ENCODE results near the gene GIGYF2.

Gene GIGYF2

GRCh38 chr2:232809349-232810124 is 112.4 kb downstream of the GIGYF2 start:
- WGBS, 2 experiments (ENCODE audit: insufficient coverage in 2 of 2), result 94 to 100% methylated on average over 1 to 2 of the region's 5 CpGs
- Histone ChIP-seq H3K4me3 (ENCODE audit: extremely low read depth, insufficient read depth, low read length, poor library complexity, severe bottlenecking) (no peak overlapping the region), H3K36me3 (ENCODE audit: control insufficient read depth, insufficient read depth, low read length) (peaks cover 76% of the 10 kb centered on the region), H3K9me3 (ENCODE audit: control insufficient read depth, low read length) (no peaks in the 10 kb centered on the region), H3K27ac (ENCODE audit: low read depth, low read length, severe bottlenecking) (no peak overlapping the region), H3K4me1 (ENCODE audit: control insufficient read depth, insufficient read depth, low read length, poor library complexity, severe bottlenecking) (no peaks in the 10 kb centered on the region)

- Histone ChIP-seq H3K4me1 (ENCODE audit: control insufficient read depth, insufficient read depth, low read length, poor library complexity, severe bottlenecking) (no peaks in the 10 kb centered on the region), H3K9me3 (ENCODE audit: control insufficient read depth, low read length) (no peaks in the 10 kb centered on the region), H3K36me3 (ENCODE audit: control insufficient read depth, insufficient read depth, low read length) (peaks cover 77% of the 10 kb centered on the region), H3K27ac (ENCODE audit: low read depth, low read length, severe bottlenecking) (no peak overlapping the region), H3K4me3 (ENCODE audit: extremely low read depth, insufficient read depth, low read length, poor library complexity, severe bottlenecking) (no peak overlapping the region)
- WGBS, 2 experiments (ENCODE audit: insufficient coverage in 2 of 2), result 80 to 100% methylated on average over 1 of the region's 1 CpG
Observed at GRCh38 chr2:232810444-232810843, 113.3 kb downstream of the GIGYF2 start.

GRCh38 chr2:232815569-232815968 is 118.4 kb downstream of the GIGYF2 start:
- 73 to 96% methylated on average over 2 to 3 of the region's 3 CpGs for WGBS, 2 experiments (ENCODE audit: insufficient coverage in 2 of 2)
- H3K4me3 ChIP-seq (ENCODE audit: extremely low read depth, insufficient read depth, low read length, poor library complexity, severe bottlenecking), result no peak overlapping the region
- no peaks in the 10 kb centered on the region for H3K9me3 ChIP-seq (ENCODE audit: control insufficient read depth, low read length)
- no peaks in the 10 kb centered on the region for H3K4me1 ChIP-seq (ENCODE audit: control insufficient read depth, insufficient read depth, low read length, poor library complexity, severe bottlenecking)
- peaks cover 80% of the 10 kb centered on the region for H3K36me3 ChIP-seq (ENCODE audit: control insufficient read depth, insufficient read depth, low read length)
- no peak overlapping the region for H3K27ac ChIP-seq (ENCODE audit: low read depth, low read length, severe bottlenecking)

DNA sequence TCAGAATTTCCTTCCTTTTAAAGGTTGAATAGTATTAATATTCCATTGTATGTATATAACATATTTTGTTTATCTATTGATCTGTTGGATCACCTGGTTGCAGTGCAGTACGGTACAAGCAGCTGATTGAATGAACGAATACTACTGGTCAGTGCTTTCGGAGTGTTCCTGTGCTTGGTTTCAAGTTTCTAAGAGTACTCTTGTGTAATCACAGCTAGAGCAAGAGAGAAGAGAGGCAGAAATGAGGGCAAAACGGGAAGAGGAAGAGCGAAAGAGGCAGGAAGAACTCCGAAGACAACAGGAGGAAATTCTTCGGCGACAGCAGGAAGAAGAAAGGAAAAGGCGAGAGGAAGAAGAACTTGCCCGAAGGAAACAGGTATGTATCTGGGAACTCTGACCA is 119.5 kb downstream of the GIGYF2 start:
- WGBS, 2 experiments (ENCODE audit: insufficient coverage in 2 of 2), result 95% methylated on average over 9 to 10 of the region's 10 CpGs
- H3K4me1 ChIP-seq (ENCODE audit: control insufficient read depth, insufficient read depth, low read length, poor library complexity, severe bottlenecking), result no peaks in the 10 kb centered on the region
- H3K4me3 ChIP-seq (ENCODE audit: extremely low read depth, insufficient read depth, low read length, poor library complexity, severe bottlenecking), result no peak overlapping the region
- peaks cover 77% of the 10 kb centered on the region for H3K36me3 ChIP-seq (ENCODE audit: control insufficient read depth, insufficient read depth, low read length)
- H3K27ac ChIP-seq (ENCODE audit: low read depth, low read length, severe bottlenecking), result no peak overlapping the region
- H3K9me3 ChIP-seq (ENCODE audit: control insufficient read depth, low read length), result no peaks in the 10 kb centered on the region

DNA sequence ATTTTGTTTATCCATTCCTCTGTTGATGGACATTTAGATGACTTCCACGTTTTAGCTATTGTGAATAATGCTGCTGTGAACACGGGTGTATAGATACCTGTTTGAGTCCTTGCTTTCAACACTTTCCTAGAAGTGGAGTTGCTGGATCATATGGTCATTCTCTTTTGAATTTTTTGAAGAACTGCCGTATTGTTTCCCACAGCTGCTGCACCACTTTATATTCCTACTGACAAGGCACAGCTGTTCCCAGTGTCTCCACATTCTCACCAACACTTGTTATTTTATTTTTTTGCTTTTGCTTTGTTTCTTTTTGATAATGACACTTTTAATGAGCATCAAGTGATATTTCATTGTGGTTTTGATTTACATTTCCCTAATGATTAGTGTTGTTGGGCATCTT is 120.6 kb downstream of the GIGYF2 start:
- Histone ChIP-seq H3K36me3 (ENCODE audit: control insufficient read depth, insufficient read depth, low read length) (peaks cover 69% of the 10 kb centered on the region), H3K4me3 (ENCODE audit: extremely low read depth, insufficient read depth, low read length, poor library complexity, severe bottlenecking) (no peak overlapping the region), H3K4me1 (ENCODE audit: control insufficient read depth, insufficient read depth, low read length, poor library complexity, severe bottlenecking) (no peaks in the 10 kb centered on the region), H3K27ac (ENCODE audit: low read depth, low read length, severe bottlenecking) (no peak overlapping the region), H3K9me3 (ENCODE audit: control insufficient read depth, low read length) (no peaks in the 10 kb centered on the region)
- 86 to 92% methylated on average over 2 of the region's 3 CpGs for WGBS, 2 experiments (ENCODE audit: insufficient coverage in 2 of 2)

- H3K36me3 ChIP-seq (ENCODE audit: control insufficient read depth, insufficient read depth, low read length), result peaks cover 79% of the 10 kb centered on the region
- H3K4me3 ChIP-seq (ENCODE audit: extremely low read depth, insufficient read depth, low read length, poor library complexity, severe bottlenecking), result no peak overlapping the region
- 84% methylated on average over 2 of the region's 3 CpGs; no CpG with 5 or more reads in 1 of the 2 experiments for WGBS, 2 experiments (ENCODE audit: insufficient coverage in 2 of 2)
- H3K4me1 ChIP-seq (ENCODE audit: control insufficient read depth, insufficient read depth, low read length, poor library complexity, severe bottlenecking), result no peaks in the 10 kb centered on the region
- H3K9me3 ChIP-seq (ENCODE audit: control insufficient read depth, low read length), result no peaks in the 10 kb centered on the region
- no peak overlapping the region for H3K27ac ChIP-seq (ENCODE audit: low read depth, low read length, severe bottlenecking)
Observed at GRCh38 chr2:232829988-232830387, 132.9 kb downstream of the GIGYF2 start.

DNA sequence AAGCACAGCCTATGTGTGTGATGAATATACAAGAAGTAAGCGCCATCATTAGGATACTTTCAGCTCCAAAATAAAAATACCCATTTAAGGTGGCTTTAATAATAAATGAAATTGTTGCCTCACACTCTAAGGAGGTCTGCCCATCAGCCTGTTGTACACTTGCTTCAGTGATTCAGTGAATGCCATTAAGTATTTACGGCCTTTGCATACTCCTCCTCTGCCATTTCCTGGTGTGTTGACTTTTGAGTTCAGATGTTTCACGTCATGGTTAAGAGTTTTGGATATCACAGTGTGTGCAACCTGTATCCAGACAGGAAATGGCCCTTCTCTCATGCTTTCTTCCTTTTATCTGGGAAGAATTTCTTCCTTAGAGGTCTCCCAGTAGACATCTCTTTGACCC is 134.4 kb downstream of the GIGYF2 start:
- no peaks in the 10 kb centered on the region for H3K4me1 ChIP-seq (ENCODE audit: control insufficient read depth, insufficient read depth, low read length, poor library complexity, severe bottlenecking)
- H3K27ac ChIP-seq (ENCODE audit: low read depth, low read length, severe bottlenecking), result no peak overlapping the region
- peaks cover 80% of the 10 kb centered on the region for H3K36me3 ChIP-seq (ENCODE audit: control insufficient read depth, insufficient read depth, low read length)
- no peaks in the 10 kb centered on the region for H3K9me3 ChIP-seq (ENCODE audit: control insufficient read depth, low read length)
- WGBS, 2 experiments (ENCODE audit: insufficient coverage in 2 of 2), result 100% methylated on average over 1 of the region's 3 CpGs
- H3K4me3 ChIP-seq (ENCODE audit: extremely low read depth, insufficient read depth, low read length, poor library complexity, severe bottlenecking), result no peak overlapping the region

- Histone ChIP-seq H3K4me1 (ENCODE audit: control insufficient read depth, insufficient read depth, low read length, poor library complexity, severe bottlenecking) (peaks cover 11% of the 10 kb centered on the region), H3K4me3 (ENCODE audit: extremely low read depth, insufficient read depth, low read length, poor library complexity, severe bottlenecking) (no peak overlapping the region), H3K36me3 (ENCODE audit: control insufficient read depth, insufficient read depth, low read length) (peaks cover 79% of the 10 kb centered on the region), H3K9me3 (ENCODE audit: control insufficient read depth, low read length) (no peaks in the 10 kb centered on the region), H3K27ac (ENCODE audit: low read depth, low read length, severe bottlenecking) (no peak overlapping the region)
- 100% methylated on average over 1 of the region's 1 CpG; no CpG with 5 or more reads in 1 of the 2 experiments for WGBS, 2 experiments (ENCODE audit: insufficient coverage in 2 of 2)
Observed at GRCh38 chr2:232833830-232834229, 136.7 kb downstream of the GIGYF2 start.

GRCh38 chr2:232835687-232836208 is 138.6 kb downstream of the GIGYF2 start:
- H3K36me3 ChIP-seq (ENCODE audit: control insufficient read depth, insufficient read depth, low read length), result peaks cover 86% of the 10 kb centered on the region
- H3K4me3 ChIP-seq (ENCODE audit: extremely low read depth, insufficient read depth, low read length, poor library complexity, severe bottlenecking), result no peak overlapping the region
- H3K27ac ChIP-seq (ENCODE audit: low read depth, low read length, severe bottlenecking), result no peak overlapping the region
- no peaks in the 10 kb centered on the region for H3K9me3 ChIP-seq (ENCODE audit: control insufficient read depth, low read length)
- WGBS, 2 experiments (ENCODE audit: insufficient coverage in 2 of 2), result 90 to 98% methylated on average over 7 to 11 of the region's 14 CpGs
- H3K4me1 ChIP-seq (ENCODE audit: control insufficient read depth, insufficient read depth, low read length, poor library complexity, severe bottlenecking), result peaks cover 14% of the 10 kb centered on the region

GRCh38 chr2:232836934-232837333 is 139.8 kb downstream of the GIGYF2 start:
- WGBS, 2 experiments (ENCODE audit: insufficient coverage in 2 of 2), result 95 to 100% methylated on average over 4 of the region's 4 CpGs
- Histone ChIP-seq H3K4me3 (ENCODE audit: extremely low read depth, insufficient read depth, low read length, poor library complexity, severe bottlenecking) (no peak overlapping the region), H3K4me1 (ENCODE audit: control insufficient read depth, insufficient read depth, low read length, poor library complexity, severe bottlenecking) (peaks cover 14% of the 10 kb centered on the region), H3K9me3 (ENCODE audit: control insufficient read depth, low read length) (no peaks in the 10 kb centered on the region), H3K27ac (ENCODE audit: low read depth, low read length, severe bottlenecking) (no peak overlapping the region), H3K36me3 (ENCODE audit: control insufficient read depth, insufficient read depth, low read length) (peaks cover 86% of the 10 kb centered on the region)

- H3K27ac ChIP-seq (ENCODE audit: low read depth, low read length, severe bottlenecking), result no peak overlapping the region
- H3K9me3 ChIP-seq (ENCODE audit: control insufficient read depth, low read length), result no peaks in the 10 kb centered on the region
- 92 to 93% methylated on average over 2 of the region's 2 CpGs for WGBS, 2 experiments (ENCODE audit: insufficient coverage in 2 of 2)
- H3K4me1 ChIP-seq (ENCODE audit: control insufficient read depth, insufficient read depth, low read length, poor library complexity, severe bottlenecking), result peaks cover 14% of the 10 kb centered on the region
- H3K4me3 ChIP-seq (ENCODE audit: extremely low read depth, insufficient read depth, low read length, poor library complexity, severe bottlenecking), result no peak overlapping the region
- H3K36me3 ChIP-seq (ENCODE audit: control insufficient read depth, insufficient read depth, low read length), result peaks cover 74% of the 10 kb centered on the region
Observed at GRCh38 chr2:232838406-232838874, 141.3 kb downstream of the GIGYF2 start.

All from mesodermal cell (in vitro differentiated cells).